WERI-Rb-1 (cell line): ENCODE results near the gene APBA2.

Source experiments
- DNase-seq: peaks from one replicate; pipeline ENCODE4 v3.0.0-alpha.2; 2020
- H3K27ac ChIP-seq: fragments of 250-450 bp; sonication (Bioruptor Pico); 2 replicates; pipeline ENCODE4 v1.5.1; 2020; ENCODE audit warnings: mild to moderate bottlenecking, moderate library complexity
- H3K27me3 ChIP-seq: fragments of 250-450 bp; sonication (Bioruptor Pico); 2 replicates; pipeline ENCODE4 v1.5.1; 2021; ENCODE audit warnings: mild to moderate bottlenecking, low read depth, moderate library complexity; ENCODE audit not compliant: insufficient read depth, severe bottlenecking
- H3K36me3 ChIP-seq: fragments of 250-450 bp; sonication (Bioruptor Pico); 2 replicates; pipeline ENCODE4 v1.5.1; 2020; ENCODE audit warnings: mild to moderate bottlenecking, moderate library complexity
- H3K4me3 ChIP-seq: 2 replicates; pipeline ENCODE4 v1.5.1; 2011; ENCODE audit warnings: low read depth, mild to moderate bottlenecking, control low read depth, low read length
- H3K9me3 ChIP-seq: fragments of 250-450 bp; sonication (Bioruptor Pico); 2 replicates; pipeline ENCODE4 v1.5.1; 2021; ENCODE audit warnings: mild to moderate bottlenecking, moderate library complexity; ENCODE audit not compliant: severe bottlenecking
- TF ChIP-seq, protein P1 (sequence below): IDR thresholded peaks from 2 replicates; pipeline ENCODE4 v1.5.1; 2011; ENCODE audit warnings: low read depth, mild to moderate bottlenecking, control low read depth, inconsistent platforms, low read length

Gene APBA2

DNA sequence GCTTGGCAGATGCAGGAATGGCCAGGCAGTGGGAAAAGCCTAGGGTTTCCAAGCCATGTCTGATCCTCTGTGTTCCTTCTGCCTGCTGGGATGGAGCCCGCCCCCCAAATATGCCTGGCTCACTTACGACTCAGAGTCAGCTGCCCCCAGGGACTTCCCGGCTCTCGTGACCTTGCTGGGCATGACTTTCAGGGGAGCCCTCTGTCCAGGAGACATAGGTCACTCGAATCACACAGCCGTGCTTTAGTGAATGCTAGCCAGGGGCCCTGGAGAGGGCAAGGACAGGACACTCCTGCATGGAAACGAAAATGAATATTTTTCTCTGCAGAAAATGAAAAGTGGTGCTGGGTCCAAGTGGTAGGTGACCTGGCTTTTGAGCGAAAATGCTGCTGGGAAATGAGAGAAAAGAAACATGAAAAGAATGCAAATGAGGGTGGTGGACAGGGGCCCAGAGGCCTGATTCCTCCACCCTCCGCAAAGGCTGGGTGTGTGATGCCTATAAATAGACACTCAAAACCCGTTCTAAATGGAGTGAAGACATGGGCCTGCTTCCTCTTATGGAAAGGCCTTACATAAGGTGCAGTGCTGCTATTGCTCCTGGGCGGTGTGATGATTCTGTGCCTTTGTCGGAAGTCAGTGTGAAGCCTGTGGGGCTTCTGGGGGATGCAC, 107.4 kb downstream of the APBA2 start:
- H3K27ac ChIP-seq, result no peak overlapping the region
- TF ChIP-seq, protein P1, sequence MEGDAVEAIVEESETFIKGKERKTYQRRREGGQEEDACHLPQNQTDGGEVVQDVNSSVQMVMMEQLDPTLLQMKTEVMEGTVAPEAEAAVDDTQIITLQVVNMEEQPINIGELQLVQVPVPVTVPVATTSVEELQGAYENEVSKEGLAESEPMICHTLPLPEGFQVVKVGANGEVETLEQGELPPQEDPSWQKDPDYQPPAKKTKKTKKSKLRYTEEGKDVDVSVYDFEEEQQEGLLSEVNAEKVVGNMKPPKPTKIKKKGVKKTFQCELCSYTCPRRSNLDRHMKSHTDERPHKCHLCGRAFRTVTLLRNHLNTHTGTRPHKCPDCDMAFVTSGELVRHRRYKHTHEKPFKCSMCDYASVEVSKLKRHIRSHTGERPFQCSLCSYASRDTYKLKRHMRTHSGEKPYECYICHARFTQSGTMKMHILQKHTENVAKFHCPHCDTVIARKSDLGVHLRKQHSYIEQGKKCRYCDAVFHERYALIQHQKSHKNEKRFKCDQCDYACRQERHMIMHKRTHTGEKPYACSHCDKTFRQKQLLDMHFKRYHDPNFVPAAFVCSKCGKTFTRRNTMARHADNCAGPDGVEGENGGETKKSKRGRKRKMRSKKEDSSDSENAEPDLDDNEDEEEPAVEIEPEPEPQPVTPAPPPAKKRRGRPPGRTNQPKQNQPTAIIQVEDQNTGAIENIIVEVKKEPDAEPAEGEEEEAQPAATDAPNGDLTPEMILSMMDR, result no peak

DNA sequence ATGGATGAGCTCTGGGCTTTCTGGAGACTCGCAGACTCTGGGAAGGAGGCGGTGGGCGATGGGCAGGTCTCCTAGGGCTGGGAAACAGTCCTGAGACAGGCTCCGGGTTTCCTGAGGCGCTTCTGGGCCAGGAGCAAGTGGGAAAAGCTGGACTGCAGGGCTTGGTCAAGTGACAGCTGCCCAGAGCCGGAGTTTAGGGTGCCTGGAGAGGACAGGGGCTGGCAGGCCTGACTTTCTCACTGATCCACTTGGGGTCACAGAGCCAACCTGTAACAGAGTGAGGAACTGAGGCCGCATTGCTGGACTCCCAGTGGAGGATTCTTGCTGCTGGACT, 107.9 kb downstream of the APBA2 start:
- no peak overlapping the region for H3K4me3 ChIP-seq
- H3K27me3 ChIP-seq, result no peaks in the 10 kb centered on the region
- H3K36me3 ChIP-seq, result no peaks in the 10 kb centered on the region
- no peak for DNase-seq
- TF ChIP-seq, protein P1, result no peak
- no peak overlapping the region for H3K27ac ChIP-seq
- no peaks in the 10 kb centered on the region for H3K9me3 ChIP-seq

More for the DNA sequence above, 107.4 kb downstream of the APBA2 start:
- DNase-seq, result no peak
- Histone ChIP-seq H3K9me3 (no peaks in the 10 kb centered on the region), H3K27me3 (no peaks in the 10 kb centered on the region), H3K36me3 (no peaks in the 10 kb centered on the region), H3K4me3 (no peak overlapping the region)

DNA sequence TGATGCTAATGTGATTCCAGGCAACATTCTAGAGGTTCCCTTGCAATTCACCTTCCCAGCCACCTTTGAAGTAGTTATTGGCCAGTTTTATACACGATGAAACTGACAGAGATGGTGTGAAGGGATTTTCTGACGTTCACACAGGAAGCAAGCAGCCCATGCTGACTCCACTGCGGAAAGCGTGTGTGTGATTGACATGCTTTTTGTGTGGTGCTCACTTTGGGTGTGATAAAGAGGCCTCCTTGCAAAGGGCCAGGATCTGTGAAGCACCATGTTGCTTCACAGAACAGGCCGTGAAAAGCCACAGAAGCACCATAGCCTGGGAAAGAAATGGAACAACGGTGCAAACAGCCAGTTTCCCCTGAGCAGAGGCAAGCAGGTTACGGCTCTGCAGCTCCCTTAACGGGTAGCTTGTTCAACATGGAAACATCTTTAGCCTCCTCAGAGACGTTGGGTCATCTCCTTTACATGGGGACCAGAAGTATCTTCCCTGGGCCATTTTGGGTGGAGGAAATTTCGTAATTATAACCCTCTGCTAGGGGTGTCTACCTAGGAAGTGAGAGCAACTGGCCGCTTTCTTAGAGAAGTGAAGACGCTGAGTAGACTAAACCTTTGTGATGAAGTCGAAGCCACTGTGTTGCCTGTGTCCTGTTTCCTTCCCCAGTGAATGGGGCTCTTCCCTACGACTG, 108.5 kb downstream of the APBA2 start:
- TF ChIP-seq, protein P1, result no peak
- H3K27me3 ChIP-seq, result no peaks in the 10 kb centered on the region
- no peaks in the 10 kb centered on the region for H3K36me3 ChIP-seq
- H3K4me3 ChIP-seq, result no peak overlapping the region
- no peaks in the 10 kb centered on the region for H3K9me3 ChIP-seq
- no peak for DNase-seq
- H3K27ac ChIP-seq, result no peak overlapping the region

DNA sequence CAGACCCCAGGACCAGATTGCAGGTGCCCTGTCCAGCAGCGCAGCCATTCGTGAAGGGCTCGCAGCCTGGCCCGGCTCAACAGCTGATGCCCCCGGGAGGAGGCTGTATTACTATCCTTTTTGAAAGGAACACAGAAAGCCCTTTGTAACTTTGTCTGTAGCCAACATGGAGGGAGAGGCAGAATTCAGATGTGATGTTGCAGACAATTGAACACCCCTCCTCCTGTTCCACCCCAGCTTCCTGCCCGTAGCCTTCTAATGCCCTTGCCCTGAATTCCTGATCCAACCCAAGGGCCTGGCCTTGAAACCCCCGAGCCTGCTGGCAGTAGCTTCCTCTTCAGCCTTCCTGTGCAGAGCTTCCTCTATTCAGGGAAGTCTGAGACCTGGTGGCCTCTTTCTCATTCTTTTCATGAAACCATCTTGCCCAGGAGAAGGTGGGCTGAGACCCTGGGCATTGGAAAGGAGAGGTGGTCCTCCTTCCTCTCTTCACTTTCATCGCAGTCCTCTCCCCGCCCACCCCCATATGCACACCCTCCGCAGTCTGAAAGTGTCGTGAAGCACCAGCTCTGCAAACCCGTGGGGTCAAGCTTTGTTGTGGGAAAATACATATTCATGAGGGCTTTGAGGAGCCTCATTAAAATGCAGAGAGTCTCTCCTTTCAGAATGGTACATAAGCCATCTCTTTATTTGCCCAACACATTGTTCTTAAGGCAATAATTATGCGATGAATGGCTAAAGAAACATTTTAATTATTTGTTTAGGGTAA, 109.2 kb downstream of the APBA2 start:
- no peak for DNase-seq
- TF ChIP-seq, protein P1, result no peak
- Histone ChIP-seq H3K4me3 (no peak overlapping the region), H3K27me3 (no peaks in the 10 kb centered on the region), H3K27ac (no peak overlapping the region), H3K36me3 (no peaks in the 10 kb centered on the region), H3K9me3 (no peaks in the 10 kb centered on the region)

DNA sequence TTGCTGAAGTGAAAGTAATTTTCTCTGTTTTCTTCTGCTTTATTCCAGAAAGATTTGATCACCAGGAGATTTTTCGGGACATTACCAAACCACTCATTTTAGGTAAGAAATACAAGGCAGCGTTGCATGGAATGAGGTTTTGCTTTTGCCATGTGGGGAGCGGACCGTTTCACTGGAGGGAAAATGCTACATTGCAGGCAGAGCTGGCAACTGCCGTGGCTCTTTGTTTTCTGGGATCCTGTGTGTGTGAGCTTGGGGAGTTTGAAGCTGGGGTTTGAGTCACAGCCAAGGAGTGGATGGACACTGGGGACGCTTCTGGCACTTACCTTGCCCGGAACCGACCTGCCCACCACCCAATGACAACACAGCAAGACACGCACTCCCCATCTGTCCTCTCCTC, 109.9 kb downstream of the APBA2 start:
- no peak for DNase-seq
- no peak overlapping the region for H3K4me3 ChIP-seq
- H3K9me3 ChIP-seq, result no peaks in the 10 kb centered on the region
- no peak overlapping the region for H3K27ac ChIP-seq
- TF ChIP-seq, protein P1, result no peak
- H3K27me3 ChIP-seq, result no peaks in the 10 kb centered on the region
- no peaks in the 10 kb centered on the region for H3K36me3 ChIP-seq
